HG03060 (cell line): ENCODE results near the gene LIG1.

Experiments
- ATAC-seq: cut with Tn5 transposase; IDR thresholded peaks from one replicate; pipeline ENCODE4 v1.9.1; 2021; ENCODE audit warnings: low read depth, moderate number of reproducible peaks; ENCODE audit not compliant: unreplicated experiment

Gene LIG1

GRCh38 chr19:48169939-48170803 is at the start of gene LIG1, which contains the start of gene ZSWIM9:
Gene LIG1 (minus strand): TSS chr19:48170344. CDS start chr19:48165566, 4,778 bp downstream.
Gene ZSWIM9 (plus strand): TSS chr19:48170680. CDS start chr19:48171803, 1,123 bp downstream.
- ATAC-seq = peak; percentile 60

GRCh38 chr19:48218997-48219396 is 48.9 kb upstream of the LIG1 start:
- ATAC-seq = no peak

GRCh38 chr19:48216933-48217332 is 46.8 kb upstream of the LIG1 start:
- no peak for ATAC-seq

GRCh38 chr19:48213959-48214358 is 43.8 kb upstream of the LIG1 start:
- no peak for ATAC-seq

GRCh38 chr19:48210005-48210404 is 39.9 kb upstream of the LIG1 start:
- no peak for ATAC-seq

GRCh38 chr19:48206397-48207093 is 36.4 kb upstream of the LIG1 start:
- ATAC-seq = no peak

- peak; percentile 61 for ATAC-seq
These were observed 33.9 kb upstream of the LIG1 start for GRCh38 chr19:48203794-48204628.

- no peak for ATAC-seq
These were observed 33.2 kb upstream of the LIG1 start for GRCh38 chr19:48203222-48203793.

GRCh38 chr19:48196933-48197665 is 27.0 kb upstream of the LIG1 start:
- no peak for ATAC-seq

GRCh38 chr19:48196321-48196763 is 26.2 kb upstream of the LIG1 start:
- ATAC-seq = no peak

- no peak for ATAC-seq
These were observed 25.0 kb upstream of the LIG1 start for GRCh38 chr19:48194844-48195830.

GRCh38 chr19:48194041-48194843 is 24.1 kb upstream of the LIG1 start:
- no peak for ATAC-seq

GRCh38 chr19:48192750-48193149 is 22.6 kb upstream of the LIG1 start:
- ATAC-seq = no peak

- no peak for ATAC-seq
These were observed 20.7 kb upstream of the LIG1 start for GRCh38 chr19:48190885-48191284.

GRCh38 chr19:48190288-48190884 is 20.2 kb upstream of the LIG1 start:
- no peak for ATAC-seq

GRCh38 chr19:48186541-48186991 is 16.4 kb upstream of the LIG1 start:
- no peak for ATAC-seq

- no peak for ATAC-seq
These were observed 15.9 kb upstream of the LIG1 start for GRCh38 chr19:48186015-48186414.
